Activated naive CD4-positive, alpha-beta T cell treated with anti-CD3 and anti-CD28 coated beads for 36 hours (primary cell): ENCODE measurements around the gene SOD2. TPM values are rescaled to one million over a fixed set of nuclear protein-coding genes. Genes with fewer than 3 reads are reported as not detected.
"Not testable (repeated sequence)": the region's sequence is repeated elsewhere in the genome, so short reads cannot be mapped to it uniquely, and the experiment has no call there.

Source experiments
- CTCF ChIA-PET: fragments of 350-600 bp; sonication (Branson Sonifier 250); formaldehyde crosslinking; loops from one replicate; lab custom pipeline; 2021; ENCODE audit warnings: antibody characterized with exemption; lab: Charles Lee
- DNase-seq: peaks from one replicate; pipeline ENCODE4 v3.0.0-alpha.2; 2020
- H3K27ac Mint-ChIP-seq: one replicate; pipeline ENCODE4 v1.8.0; 2021; ENCODE audit warnings: mild to moderate bottlenecking, mixed read lengths
- H3K27me3 Mint-ChIP-seq: one replicate; pipeline ENCODE4 v1.8.0; 2021; ENCODE audit warnings: low read depth, mixed read lengths
- H3K36me3 Mint-ChIP-seq: one replicate; pipeline ENCODE4 v1.8.0; 2021; ENCODE audit warnings: low read depth, mixed read lengths
- H3K4me1 Mint-ChIP-seq: one replicate; pipeline ENCODE4 v1.8.0; 2021; ENCODE audit warnings: low read depth, mixed read lengths
- H3K4me3 Mint-ChIP-seq: one replicate; pipeline ENCODE4 v1.8.0; 2021; ENCODE audit warnings: mild to moderate bottlenecking, moderate library complexity, mixed read lengths
- H3K9me3 Mint-ChIP-seq: one replicate; pipeline ENCODE4 v1.8.0; 2021; ENCODE audit warnings: mixed read lengths
- intact Hi-C: fragments of 100-400 bp; cut with micrococcal nuclease; formaldehyde crosslinking; loops from one replicate; pipeline ENCODE4 v1.15.1; 2023
- total RNA-seq, 2 experiments: library from RNA; stranded (reverse); gene quantifications; one replicate each; pipeline ENCODE4 v1.2.3, GENCODE V29; 2021

The SOD2 gene
- total RNA-seq, 2 experiments from 2014 or later = 256 to 260 TPM

DNA sequence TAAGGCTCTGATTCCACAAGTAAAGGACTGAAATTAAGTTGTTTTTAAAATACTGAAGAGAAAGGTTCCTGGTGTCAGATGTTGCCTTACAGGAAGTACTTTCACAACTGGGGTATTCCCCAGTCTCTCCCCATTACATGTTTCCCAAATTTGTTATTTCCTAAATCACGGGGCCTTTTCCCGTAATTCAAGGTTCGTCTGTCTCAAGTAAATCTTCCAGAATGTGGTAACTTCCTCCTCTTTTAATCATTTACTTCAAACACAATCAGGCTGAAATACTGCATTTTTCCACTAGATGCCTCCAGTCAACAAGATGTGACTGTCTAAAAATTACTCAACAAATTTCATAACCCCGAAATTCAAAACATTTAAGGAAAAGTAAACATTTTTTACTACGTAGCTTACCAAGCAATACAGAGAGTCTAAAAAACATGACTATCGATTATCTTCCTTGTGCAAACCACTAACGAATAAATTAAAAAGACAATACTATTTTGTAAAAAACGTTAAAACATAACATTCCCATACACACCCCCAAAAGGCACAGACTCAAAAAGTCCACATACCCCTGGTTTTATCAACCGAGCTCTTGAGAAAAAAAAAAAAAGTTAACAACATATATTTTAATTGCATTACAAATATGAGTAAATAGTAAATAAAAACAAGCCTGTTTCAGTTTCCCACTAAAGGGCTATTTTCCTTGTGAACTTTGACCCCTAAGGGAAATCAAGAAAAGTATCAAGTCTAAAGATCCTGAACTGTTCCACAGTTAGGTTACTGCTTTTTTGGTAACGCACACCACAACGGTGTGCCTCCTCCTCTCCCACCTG lies 1.7 kb downstream of the SOD2 start:
- peak; percentile 30 for DNase-seq
- peaks cover 52% of the 10 kb centered on the region for H3K4me1 Mint-ChIP-seq
- peak overlapping the region; percentile 91 for H3K27ac Mint-ChIP-seq
- CTCF ChIA-PET = interaction anchor here (0.5 to 4.2 kb wide), 18 partner anchors 9 to 253 kb away, joined by 3 to 25 read pairs (median 5); partner anchors contain the start of genes ACAT2, MRPL18, TCP1 and WTAP
- no peaks in the 10 kb centered on the region for H3K27me3 Mint-ChIP-seq
- H3K4me3 Mint-ChIP-seq = peak overlapping the region; percentile 95
- peaks cover 47% of the 10 kb centered on the region for H3K36me3 Mint-ChIP-seq
- intact Hi-C loops = loop anchor here (1.0 to 5.0 kb wide), 9 partner anchors 9 to 1044 kb away; partner anchors contain the start of gene EZR
- H3K9me3 Mint-ChIP-seq = no peaks in the 10 kb centered on the region

DNA sequence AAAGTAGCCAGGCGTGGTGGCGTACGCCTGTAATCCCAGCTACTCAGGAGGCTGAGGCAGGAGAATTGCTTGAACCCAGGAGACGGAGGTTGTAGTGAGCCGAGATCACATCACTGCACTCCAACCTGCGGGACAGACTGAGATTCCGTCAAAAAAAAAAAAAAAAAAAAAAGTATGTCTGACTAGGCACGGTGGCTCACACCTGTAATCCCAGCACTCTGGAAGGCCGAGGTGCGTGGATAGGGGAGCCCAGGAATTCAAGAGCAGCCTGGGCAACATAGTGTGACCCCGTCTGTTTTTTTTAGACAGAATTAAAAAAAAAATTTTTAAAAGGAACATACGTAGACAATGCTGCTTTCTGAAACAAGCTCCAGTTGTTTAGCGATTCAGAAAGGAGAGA lies 2.9 kb downstream of the SOD2 start:
- not testable (repeated sequence) for H3K4me3 Mint-ChIP-seq, H3K27ac Mint-ChIP-seq, H3K9me3 Mint-ChIP-seq, DNase-seq, H3K27me3 Mint-ChIP-seq
- CTCF ChIA-PET = interaction anchor here (0.9 to 4.2 kb wide), 5 partner anchors 8 to 99 kb away, joined by 5 to 25 read pairs (median 12); partner anchors contain the start of genes MRPL18, TCP1 and WTAP
- intact Hi-C loops = loop anchor here (5.0 kb wide), 4 partner anchors 772 to 1043 kb away; partner anchors contain the start of gene EZR
- Mint-ChIP-seq H3K4me1 (peaks cover 59% of the 10 kb centered on the region), H3K36me3 (peaks cover 56% of the 10 kb centered on the region)

GRCh38 chr6:159689001-159689400 lies 4.0 kb downstream of the SOD2 start:
- no peak for DNase-seq
- Mint-ChIP-seq H3K36me3 (peaks cover 57% of the 10 kb centered on the region), H3K4me1 (peaks cover 53% of the 10 kb centered on the region), H3K4me3 (peak overlapping the region; percentile 3), H3K27ac (peak overlapping the region; percentile 50), H3K9me3 (no peaks in the 10 kb centered on the region), H3K27me3 (no peaks in the 10 kb centered on the region)
- intact Hi-C loops = no loop called here
- CTCF ChIA-PET = interaction anchor here (0.8 to 4.2 kb wide), 4 partner anchors 9 to 100 kb away, joined by 3 to 25 read pairs (median 4); partner anchors contain the start of genes MRPL18 and TCP1

DNA sequence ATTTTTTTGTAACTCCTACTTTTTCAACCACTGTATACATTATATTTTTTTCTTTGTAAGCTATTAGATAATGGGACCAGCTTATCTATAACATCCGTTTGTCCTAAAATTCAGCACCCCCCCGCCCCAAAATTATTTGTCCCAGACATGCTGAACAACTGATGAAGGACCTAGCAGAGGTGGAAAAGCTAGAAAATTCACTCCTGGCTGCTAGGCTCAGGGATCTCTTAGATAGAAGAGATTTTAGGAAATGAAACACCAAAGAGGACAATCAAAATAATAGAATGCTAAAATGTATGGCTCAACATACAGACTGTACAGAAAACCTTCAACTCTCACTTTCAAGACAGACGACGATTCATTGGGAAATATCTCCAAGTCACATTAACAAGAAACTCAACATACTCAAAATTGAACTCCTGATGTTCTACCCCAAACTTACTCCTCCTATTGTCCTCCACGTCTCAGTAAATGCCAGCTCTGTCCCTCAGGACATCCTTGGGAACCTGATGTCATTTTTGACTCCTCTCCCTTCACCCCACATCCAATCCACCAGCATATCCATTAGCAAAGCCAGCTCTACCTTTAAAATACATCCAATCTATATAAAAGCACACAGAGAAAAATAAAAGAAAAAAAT lies 4.7 kb downstream of the SOD2 start:
- Mint-ChIP-seq H3K9me3 (no peaks in the 10 kb centered on the region), H3K27ac (peak overlapping the region; percentile 50), H3K4me1 (peaks cover 56% of the 10 kb centered on the region), H3K36me3 (peaks cover 62% of the 10 kb centered on the region), H3K4me3 (peak overlapping the region; percentile 10), H3K27me3 (no peaks in the 10 kb centered on the region)
- intact Hi-C loops = no loop called here
- DNase-seq = no peak
- CTCF ChIA-PET = interaction anchor here (0.6 to 1.2 kb wide), 5 partner anchors 15 to 252 kb away, joined by 3 to 4 read pairs (median 3); no protein-coding TSS in a partner anchor

DNA sequence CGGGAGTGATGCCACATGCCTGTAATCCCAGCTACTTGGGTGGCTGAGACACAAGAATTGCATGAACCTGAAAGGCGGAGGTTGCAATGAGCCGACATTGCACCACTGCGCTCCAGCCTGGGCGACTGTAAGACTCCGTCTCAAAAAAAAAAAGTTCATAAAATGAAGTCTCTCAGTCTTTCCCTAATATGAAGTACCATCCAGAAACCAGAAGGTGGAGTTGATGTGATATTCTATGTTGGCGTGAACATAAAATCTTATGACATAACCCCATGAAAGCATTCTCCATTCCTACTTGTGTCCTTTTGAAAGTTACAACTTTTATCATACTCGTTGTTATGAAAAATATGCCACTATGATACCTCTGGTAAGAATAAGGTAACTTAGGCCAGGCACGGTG lies 5.7 kb downstream of the SOD2 start:
- DNase-seq = no peak
- Mint-ChIP-seq H3K27ac (peak overlapping the region; percentile 72), H3K36me3 (peaks cover 65% of the 10 kb centered on the region), H3K4me1 (peaks cover 60% of the 10 kb centered on the region), H3K27me3 (no peaks in the 10 kb centered on the region), H3K9me3 (no peaks in the 10 kb centered on the region), H3K4me3 (peak overlapping the region; percentile 20)
- CTCF ChIA-PET = no interaction called here
- intact Hi-C loops = no loop called here

DNA sequence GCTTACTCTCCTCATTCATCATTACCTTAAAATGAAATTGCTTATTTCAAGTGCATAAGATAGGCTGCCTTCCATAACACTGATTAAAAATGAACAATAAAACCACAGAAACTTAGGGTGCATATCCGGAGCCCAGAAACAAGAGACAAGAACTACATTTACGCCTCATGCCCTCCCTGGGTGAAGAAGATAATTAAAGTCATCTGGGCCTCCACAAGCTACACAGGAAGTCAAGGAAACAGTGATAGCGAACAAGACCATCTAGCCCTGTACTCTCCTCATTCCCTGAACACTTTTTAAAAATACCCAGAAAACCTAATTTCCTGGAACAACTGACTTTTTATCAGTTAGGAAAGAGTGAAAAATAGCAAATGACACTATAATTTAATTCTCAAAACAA lies 6.3 kb downstream of the SOD2 start:
- CTCF ChIA-PET = no interaction called here
- peaks cover 62% of the 10 kb centered on the region for H3K4me1 Mint-ChIP-seq
- intact Hi-C loops = no loop called here

GRCh38 chr6:159686040-159686439 lies 7.0 kb downstream of the SOD2 start:
- no peaks in the 10 kb centered on the region for H3K9me3 Mint-ChIP-seq
- peak overlapping the region; percentile 13 for H3K27ac Mint-ChIP-seq
- DNase-seq = no peak
- peaks cover 65% of the 10 kb centered on the region for H3K4me1 Mint-ChIP-seq
- CTCF ChIA-PET = interaction anchor here (0.6 kb wide), 1 partner anchor 52 kb away, joined by 3 read pairs; no protein-coding TSS in a partner anchor
- intact Hi-C loops = no loop called here
- H3K36me3 Mint-ChIP-seq = peaks cover 57% of the 10 kb centered on the region
- H3K27me3 Mint-ChIP-seq = no peaks in the 10 kb centered on the region
- no peak overlapping the region for H3K4me3 Mint-ChIP-seq

More for the DNA sequence above, 6.3 kb downstream of the SOD2 start:
- Mint-ChIP-seq H3K36me3 (peaks cover 61% of the 10 kb centered on the region), H3K27me3 (no peaks in the 10 kb centered on the region), H3K4me3 (peak overlapping the region; percentile 20), H3K9me3 (no peaks in the 10 kb centered on the region), H3K27ac (peak overlapping the region; percentile 72)
- no peak for DNase-seq

DNA sequence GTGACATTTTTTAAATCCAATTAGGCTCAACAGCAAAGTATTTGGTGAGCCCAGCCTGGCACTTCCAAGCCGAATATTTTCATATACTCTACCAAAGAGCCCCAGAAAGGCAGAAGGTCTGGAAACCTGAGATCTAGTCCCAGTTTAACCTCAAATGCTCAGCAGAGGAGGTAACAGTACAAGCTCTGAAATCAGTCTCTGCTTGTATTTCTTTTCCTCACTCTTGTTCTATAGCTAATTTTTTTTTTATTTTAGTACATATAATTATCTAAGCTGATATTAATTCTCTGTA lies 9.1 kb downstream of the SOD2 start:
- CTCF ChIA-PET = interaction anchor here (0.6 kb wide), 1 partner anchor 14 kb away, joined by 3 read pairs; no protein-coding TSS in a partner anchor
- Mint-ChIP-seq H3K9me3 (no peaks in the 10 kb centered on the region), H3K36me3 (peaks cover 51% of the 10 kb centered on the region), H3K4me1 (peaks cover 68% of the 10 kb centered on the region), H3K27ac (no peak overlapping the region), H3K27me3 (no peaks in the 10 kb centered on the region), H3K4me3 (no peak overlapping the region)
- intact Hi-C loops = no loop called here
- DNase-seq = no peak

DNA sequence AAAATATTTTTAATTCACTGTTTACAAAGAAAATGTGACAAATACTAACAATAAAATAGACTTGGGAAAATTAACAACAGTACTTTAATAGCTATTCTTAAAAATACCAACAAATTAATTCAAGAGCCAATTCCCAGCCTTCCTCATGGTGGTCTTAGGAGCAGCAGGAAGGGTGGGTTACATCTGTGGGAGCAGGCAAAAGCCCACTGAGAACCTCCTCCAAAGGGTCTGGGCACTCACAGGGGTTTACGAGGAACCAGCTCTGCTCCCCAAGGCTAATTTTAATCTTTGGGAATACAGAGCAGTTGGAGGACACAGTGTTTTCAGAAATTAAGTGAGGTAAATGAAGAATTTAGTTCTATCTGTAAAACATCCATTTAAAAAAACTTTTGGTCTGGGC lies 10.2 kb downstream of the SOD2 start:
- H3K4me3 Mint-ChIP-seq = no peak overlapping the region
- no peaks in the 10 kb centered on the region for H3K27me3 Mint-ChIP-seq
- intact Hi-C loops = loop anchor here (1.0 kb wide), 2 partner anchors 8 to 248 kb away; no protein-coding TSS in a partner anchor
- H3K27ac Mint-ChIP-seq = no peak overlapping the region
- CTCF ChIA-PET = interaction anchor here (0.7 to 2.0 kb wide), 4 partner anchors 9 to 258 kb away, joined by 3 to 12 read pairs (median 4); no protein-coding TSS in a partner anchor
- DNase-seq = no peak
- no peaks in the 10 kb centered on the region for H3K9me3 Mint-ChIP-seq
- peaks cover 62% of the 10 kb centered on the region for H3K4me1 Mint-ChIP-seq
- peaks cover 49% of the 10 kb centered on the region for H3K36me3 Mint-ChIP-seq

- Mint-ChIP-seq H3K4me1 (peaks cover 57% of the 10 kb centered on the region), H3K4me3 (no peak overlapping the region), H3K27me3 (no peaks in the 10 kb centered on the region), H3K27ac (peak overlapping the region; percentile 64), H3K9me3 (no peaks in the 10 kb centered on the region), H3K36me3 (peaks cover 46% of the 10 kb centered on the region)
- CTCF ChIA-PET = interaction anchor here (0.7 to 2.0 kb wide), 5 partner anchors 9 to 258 kb away, joined by 3 to 12 read pairs (median 3); no protein-coding TSS in a partner anchor
- intact Hi-C loops = loop anchor here (1.0 kb wide), 2 partner anchors 9 to 249 kb away; no protein-coding TSS in a partner anchor
- DNase-seq = no peak
These were observed 10.7 kb downstream of the SOD2 start for GRCh38 chr6:159682295-159682694.

- CTCF ChIA-PET = interaction anchor here (1.0 to 2.0 kb wide), 6 partner anchors 10 to 109 kb away, joined by 3 to 12 read pairs (median 3); no protein-coding TSS in a partner anchor
- intact Hi-C loops = no loop called here
- Mint-ChIP-seq H3K27ac (peak overlapping the region; percentile 65), H3K4me1 (peaks cover 49% of the 10 kb centered on the region), H3K36me3 (peaks cover 46% of the 10 kb centered on the region), H3K4me3 (no peak overlapping the region), H3K27me3 (no peaks in the 10 kb centered on the region), H3K9me3 (no peaks in the 10 kb centered on the region)
- DNase-seq = no peak
These were observed 11.7 kb downstream of the SOD2 start for GRCh38 chr6:159681191-159681880.
